Stimulated activated effector memory CD8-positive, alpha-beta T cell treated with anti-CD3 and anti-CD28 coated beads, Interleukin-12 subunit alpha, Interleukin-12 subunit beta, amount 100 ng/mL, for 72 hours (primary cell): ENCODE measurements around the gene GNAS.
"Not testable (repeated sequence)": the region's sequence is repeated elsewhere in the genome, so short reads cannot be mapped to it uniquely, and the experiment has no call there.

ENCODE experiments used
- ATAC-seq: fragments of 150-1000 bp; cut with Tn5 transposase; 2 replicates; pipeline ENCODE4 v1.10.0; 2021
- DNase-seq, 2 donors: peaks; one replicate each; pipeline ENCODE4 v3.0.0; 2021 to 2022; ENCODE audit warnings: low spot score in 2 of 2
- H3K27ac Mint-ChIP-seq: one replicate; pipeline ENCODE4 v1.8.0; 2022; ENCODE audit warnings: mild to moderate bottlenecking, mixed read lengths
- H3K36me3 Mint-ChIP-seq: one replicate; pipeline ENCODE4 v1.8.0; 2022; ENCODE audit warnings: mild to moderate bottlenecking, mixed read lengths
- H3K4me1 Mint-ChIP-seq: one replicate; pipeline ENCODE4 v1.8.0; 2022; ENCODE audit warnings: mixed read lengths
- H3K4me3 Mint-ChIP-seq: one replicate; pipeline ENCODE4 v1.8.0; 2022; ENCODE audit warnings: mild to moderate bottlenecking, mixed read lengths
- H3K9me3 Mint-ChIP-seq: one replicate; pipeline ENCODE4 v1.8.0; 2022; ENCODE audit warnings: mixed read lengths

GNAS gene

GRCh38 chr20:58820515-58820914 is 32.0 kb upstream of the GNAS start:
- not testable (repeated sequence) for ATAC-seq, H3K27ac Mint-ChIP-seq, DNase-seq, H3K4me3 Mint-ChIP-seq, H3K36me3 Mint-ChIP-seq, H3K9me3 Mint-ChIP-seq
- H3K4me1 Mint-ChIP-seq, result peaks cover 19% of the 10 kb centered on the region

- no peak overlapping the region for H3K27ac Mint-ChIP-seq
- no peak overlapping the region for H3K4me3 Mint-ChIP-seq
- H3K4me1 Mint-ChIP-seq, result peaks cover 19% of the 10 kb centered on the region
- H3K36me3 Mint-ChIP-seq, result no peaks in the 10 kb centered on the region
- ATAC-seq (no peak), DNase-seq (no peak)
- H3K9me3 Mint-ChIP-seq, result no peaks in the 10 kb centered on the region
Observed at GRCh38 chr20:58822149-58822548, 30.4 kb upstream of the GNAS start.

GRCh38 chr20:58822748-58823730 is 29.5 kb upstream of the GNAS start:
- no peak for ATAC-seq
- Mint-ChIP-seq H3K4me3 (no peak overlapping the region), H3K36me3 (no peaks in the 10 kb centered on the region), H3K4me1 (peaks cover 14% of the 10 kb centered on the region), H3K9me3 (no peaks in the 10 kb centered on the region), H3K27ac (no peak overlapping the region)
- no peak for DNase-seq

- no peak for ATAC-seq
- DNase-seq, result no peak
- Mint-ChIP-seq H3K36me3 (peaks cover 3% of the 10 kb centered on the region), H3K9me3 (peaks cover 4% of the 10 kb centered on the region), H3K4me1 (no peaks in the 10 kb centered on the region), H3K27ac (no peak overlapping the region), H3K4me3 (no peak overlapping the region)
Observed at GRCh38 chr20:58824843-58825242, 27.7 kb upstream of the GNAS start.

- no peak for DNase-seq
- Mint-ChIP-seq H3K27ac (no peak overlapping the region), H3K36me3 (peaks cover 9% of the 10 kb centered on the region), H3K4me3 (no peak overlapping the region), H3K9me3 (peaks cover 4% of the 10 kb centered on the region), H3K4me1 (peaks cover 2% of the 10 kb centered on the region)
- ATAC-seq, result no peak
Observed at GRCh38 chr20:58825450-58825849, 27.1 kb upstream of the GNAS start.

GRCh38 chr20:58826271-58826670 is 26.2 kb upstream of the GNAS start:
- no peak for DNase-seq
- no peak overlapping the region for H3K4me3 Mint-ChIP-seq
- no peak for ATAC-seq
- H3K9me3 Mint-ChIP-seq, result peaks cover 6% of the 10 kb centered on the region
- H3K4me1 Mint-ChIP-seq, result peaks cover 6% of the 10 kb centered on the region
- peaks cover 15% of the 10 kb centered on the region for H3K36me3 Mint-ChIP-seq
- H3K27ac Mint-ChIP-seq, result no peak overlapping the region

- Mint-ChIP-seq H3K4me1 (peaks cover 6% of the 10 kb centered on the region), H3K36me3 (peaks cover 15% of the 10 kb centered on the region), H3K27ac (no peak overlapping the region), H3K9me3 (peaks cover 6% of the 10 kb centered on the region), H3K4me3 (no peak overlapping the region)
- DNase-seq, result no peak
- ATAC-seq, result no peak
Observed at GRCh38 chr20:58828136-58828535, 24.4 kb upstream of the GNAS start.

- not testable (repeated sequence) for ATAC-seq, H3K4me1 Mint-ChIP-seq, DNase-seq, H3K4me3 Mint-ChIP-seq, H3K9me3 Mint-ChIP-seq, H3K27ac Mint-ChIP-seq
- peaks cover 15% of the 10 kb centered on the region for H3K36me3 Mint-ChIP-seq
Observed at GRCh38 chr20:58828804-58829203, 23.7 kb upstream of the GNAS start.

GRCh38 chr20:58829531-58829941 is 23.0 kb upstream of the GNAS start:
- H3K4me3 Mint-ChIP-seq, result no peak overlapping the region
- peaks cover 6% of the 10 kb centered on the region for H3K9me3 Mint-ChIP-seq
- peak overlapping the region; percentile 88 for H3K27ac Mint-ChIP-seq
- peaks cover 15% of the 10 kb centered on the region for H3K36me3 Mint-ChIP-seq
- ATAC-seq (no peak), DNase-seq (no peak)
- H3K4me1 Mint-ChIP-seq, result peaks cover 6% of the 10 kb centered on the region

- Mint-ChIP-seq H3K4me3 (no peak overlapping the region), H3K9me3 (peaks cover 6% of the 10 kb centered on the region), H3K4me1 (peaks cover 8% of the 10 kb centered on the region), H3K36me3 (peaks cover 15% of the 10 kb centered on the region), H3K27ac (no peak overlapping the region)
- no peak for DNase-seq
- ATAC-seq, result no peak
Observed at GRCh38 chr20:58832457-58832856, 20.1 kb upstream of the GNAS start.

GRCh38 chr20:58833921-58834320 is 18.6 kb upstream of the GNAS start:
- Mint-ChIP-seq H3K27ac (no peak overlapping the region), H3K36me3 (peaks cover 15% of the 10 kb centered on the region), H3K4me3 (no peak overlapping the region), H3K4me1 (peaks cover 12% of the 10 kb centered on the region), H3K9me3 (peaks cover 6% of the 10 kb centered on the region)
- ATAC-seq, result no peak
- DNase-seq, result no peak

GRCh38 chr20:58835231-58835630 is 17.3 kb upstream of the GNAS start:
- ATAC-seq (peak; percentile 41), DNase-seq (no peak)
- H3K4me1 Mint-ChIP-seq, result peaks cover 21% of the 10 kb centered on the region
- peaks cover 8% of the 10 kb centered on the region for H3K36me3 Mint-ChIP-seq
- H3K9me3 Mint-ChIP-seq, result peaks cover 2% of the 10 kb centered on the region
- no peak overlapping the region for H3K27ac Mint-ChIP-seq
- H3K4me3 Mint-ChIP-seq, result no peak overlapping the region

- no peak overlapping the region for H3K27ac Mint-ChIP-seq
- ATAC-seq (no peak), DNase-seq (no peak)
- H3K36me3 Mint-ChIP-seq, result no peaks in the 10 kb centered on the region
- H3K9me3 Mint-ChIP-seq, result no peaks in the 10 kb centered on the region
- H3K4me1 Mint-ChIP-seq, result peaks cover 18% of the 10 kb centered on the region
- H3K4me3 Mint-ChIP-seq, result no peak overlapping the region
Observed at GRCh38 chr20:58836616-58837204, 15.8 kb upstream of the GNAS start.

- Mint-ChIP-seq H3K4me1 (peaks cover 18% of the 10 kb centered on the region), H3K36me3 (no peaks in the 10 kb centered on the region), H3K4me3 (no peak overlapping the region), H3K27ac (no peak overlapping the region), H3K9me3 (no peaks in the 10 kb centered on the region)
- ATAC-seq (peak; percentile 75), DNase-seq (no peak)
Observed at GRCh38 chr20:58837717-58838116, 14.8 kb upstream of the GNAS start.

GRCh38 chr20:58838174-58838573 is 14.3 kb upstream of the GNAS start:
- Mint-ChIP-seq H3K27ac (no peak overlapping the region), H3K9me3 (no peaks in the 10 kb centered on the region), H3K4me3 (no peak overlapping the region), H3K36me3 (no peaks in the 10 kb centered on the region), H3K4me1 (peaks cover 18% of the 10 kb centered on the region)
- no peak for DNase-seq
- ATAC-seq, result no peak

- no peak for DNase-seq
Observed at GRCh38 chr20:58839474-58839874, 13.0 kb upstream of the GNAS start.

More at GRCh38 chr20:58839474-58839874, 13.0 kb upstream of the GNAS start:
- ATAC-seq, result peak; percentile 60
- Mint-ChIP-seq H3K4me3 (peak overlapping the region; percentile 6), H3K9me3 (no peaks in the 10 kb centered on the region), H3K27ac (no peak overlapping the region), H3K36me3 (no peaks in the 10 kb centered on the region), H3K4me1 (peaks cover 18% of the 10 kb centered on the region)
